ENCODE data around the gene TRMU. TPM values are rescaled to one million over a fixed set of nuclear protein-coding genes. Genes with fewer than 3 reads are reported as not detected.

TRMU gene
- total RNA-seq, 1 experiment from 2014 or later, result 48.8 TPM

DNA sequence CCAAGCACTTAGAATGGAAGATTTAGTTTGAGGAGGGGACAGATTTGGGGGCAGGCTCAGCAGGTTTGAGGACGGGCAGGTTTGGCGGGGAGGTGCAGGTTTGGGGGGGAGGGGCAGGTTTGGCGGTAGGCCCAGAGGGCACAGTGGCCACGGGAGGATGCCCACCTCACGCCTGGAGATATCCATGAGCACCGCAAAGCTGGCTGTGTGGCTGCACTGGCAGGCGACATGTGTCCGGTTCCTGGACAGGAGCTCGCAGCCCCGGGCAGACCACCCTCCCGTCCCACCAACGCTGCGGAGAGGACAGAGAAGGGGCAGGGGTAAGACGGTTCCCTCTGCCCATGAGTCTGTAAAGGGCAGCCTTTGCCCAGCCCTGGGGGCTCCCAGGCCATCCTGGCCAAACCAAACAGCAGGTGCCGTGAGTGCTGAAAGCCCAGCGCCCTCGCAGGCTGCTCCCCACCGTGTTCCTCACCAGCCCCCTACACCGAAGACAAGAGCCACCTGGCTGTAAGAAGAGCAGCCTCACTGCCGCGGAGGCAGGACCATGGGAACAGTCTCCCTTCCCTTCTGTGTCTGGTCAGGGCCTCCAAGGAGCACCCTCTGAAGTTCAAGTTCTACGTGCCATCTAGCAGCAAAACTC, 43.0 kb downstream of the TRMU start:
- intact Hi-C loops (cut with micrococcal nuclease; ENCODE audit: unreplicated experiment), result no loop called here
- no TSS peak for BruUV-seq (replicated peaks)
- H3K4me3 ChIP-seq (ENCODE audit: low read depth in 2 of 2, low read length in 2 of 2), result no peak overlapping the region

DNA sequence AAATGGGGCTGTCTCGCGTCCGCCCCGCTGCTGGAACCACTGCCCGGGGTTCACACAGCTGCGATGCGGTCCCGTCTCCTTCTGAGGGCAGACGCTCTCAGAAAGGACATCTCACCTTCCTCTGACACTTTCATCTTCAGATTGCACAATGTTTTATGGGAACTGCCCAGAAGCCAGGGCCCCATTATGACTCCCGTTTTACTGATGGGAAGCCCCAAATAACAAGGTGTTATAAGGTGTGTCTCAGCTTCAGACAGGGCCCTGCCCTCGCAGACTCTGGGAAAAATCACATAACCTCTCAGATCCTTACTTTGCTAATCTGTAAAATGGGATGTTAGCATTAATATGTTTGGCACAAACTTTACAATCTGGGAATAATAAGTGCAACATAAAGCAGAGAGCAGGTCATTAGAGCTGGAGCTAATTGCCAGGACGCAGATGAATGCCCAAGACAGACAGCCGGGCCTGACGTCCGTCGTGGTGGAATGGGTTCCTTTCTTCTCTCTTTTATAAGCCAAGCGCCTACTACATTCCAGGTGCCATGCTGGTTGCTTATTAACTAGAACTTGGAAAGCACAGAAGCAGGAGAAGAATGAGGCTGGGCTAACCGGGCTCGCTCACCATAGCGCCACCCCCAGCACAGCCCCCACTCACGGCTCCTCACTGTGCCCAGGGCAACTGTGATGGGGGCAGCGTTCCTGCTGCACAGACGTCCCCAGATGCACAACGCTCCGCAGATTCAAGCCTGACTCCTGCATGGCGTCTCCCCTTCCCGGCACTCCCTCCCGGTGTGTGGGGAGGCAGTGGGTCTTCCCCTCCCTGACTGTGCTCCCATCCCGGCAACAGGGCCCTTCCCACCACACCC, 43.8 kb downstream of the TRMU start:
- in situ Hi-C loops (cut with HindIII; ENCODE audit: low pct_unique_long_range_greater_than_20kb, low sequenced_read_pairs), result no loop called here
- no TSS peak for BruUV-seq (replicated peaks)
- CTCF ChIA-PET, result no interaction called here
- Histone ChIP-seq H3K36me3 (ENCODE audit: control insufficient read depth, insufficient read depth, low read length) (no peaks in the 10 kb centered on the region), H3K9me3 (ENCODE audit: control insufficient read depth, insufficient read depth, low read depth, low read length) (no peaks in the 10 kb centered on the region), H3K4me1 (ENCODE audit: control insufficient read depth, insufficient read depth, low read length) (no peaks in the 10 kb centered on the region), H3K27me3 (ENCODE audit: control insufficient read depth, insufficient read depth, low read length) (no peaks in the 10 kb centered on the region), H3K4me3 (ENCODE audit: low read depth in 2 of 2, low read length in 2 of 2) (no peak overlapping the region), H3K27ac (ENCODE audit: low read length) (no peak overlapping the region)
- DNase-seq (ENCODE audit: low read depth, low spot score) (no peak), ATAC-seq (no peak)
- POLR2A ChIA-PET, result no interaction called here
- no peak for TF ChIP-seq TCF7L2 (IDR thresholded peaks at IDR 0.05; ENCODE audit: low read depth, low read length)
- no peak for TF ChIP-seq SIN3A (IDR thresholded peaks at IDR 0.05; ENCODE audit: borderline replicate concordance, insufficient read depth, low read depth, low read length)
- TF ChIP-seq, protein P1, sequence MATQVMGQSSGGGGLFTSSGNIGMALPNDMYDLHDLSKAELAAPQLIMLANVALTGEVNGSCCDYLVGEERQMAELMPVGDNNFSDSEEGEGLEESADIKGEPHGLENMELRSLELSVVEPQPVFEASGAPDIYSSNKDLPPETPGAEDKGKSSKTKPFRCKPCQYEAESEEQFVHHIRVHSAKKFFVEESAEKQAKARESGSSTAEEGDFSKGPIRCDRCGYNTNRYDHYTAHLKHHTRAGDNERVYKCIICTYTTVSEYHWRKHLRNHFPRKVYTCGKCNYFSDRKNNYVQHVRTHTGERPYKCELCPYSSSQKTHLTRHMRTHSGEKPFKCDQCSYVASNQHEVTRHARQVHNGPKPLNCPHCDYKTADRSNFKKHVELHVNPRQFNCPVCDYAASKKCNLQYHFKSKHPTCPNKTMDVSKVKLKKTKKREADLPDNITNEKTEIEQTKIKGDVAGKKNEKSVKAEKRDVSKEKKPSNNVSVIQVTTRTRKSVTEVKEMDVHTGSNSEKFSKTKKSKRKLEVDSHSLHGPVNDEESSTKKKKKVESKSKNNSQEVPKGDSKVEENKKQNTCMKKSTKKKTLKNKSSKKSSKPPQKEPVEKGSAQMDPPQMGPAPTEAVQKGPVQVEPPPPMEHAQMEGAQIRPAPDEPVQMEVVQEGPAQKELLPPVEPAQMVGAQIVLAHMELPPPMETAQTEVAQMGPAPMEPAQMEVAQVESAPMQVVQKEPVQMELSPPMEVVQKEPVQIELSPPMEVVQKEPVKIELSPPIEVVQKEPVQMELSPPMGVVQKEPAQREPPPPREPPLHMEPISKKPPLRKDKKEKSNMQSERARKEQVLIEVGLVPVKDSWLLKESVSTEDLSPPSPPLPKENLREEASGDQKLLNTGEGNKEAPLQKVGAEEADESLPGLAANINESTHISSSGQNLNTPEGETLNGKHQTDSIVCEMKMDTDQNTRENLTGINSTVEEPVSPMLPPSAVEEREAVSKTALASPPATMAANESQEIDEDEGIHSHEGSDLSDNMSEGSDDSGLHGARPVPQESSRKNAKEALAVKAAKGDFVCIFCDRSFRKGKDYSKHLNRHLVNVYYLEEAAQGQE (IDR thresholded peaks at IDR 0.05; ENCODE audit: insufficient read depth in 1 of 2, low read depth in 2 of 2, low read length in 1 of 2), result no peak
- TF ChIP-seq, protein P2, sequence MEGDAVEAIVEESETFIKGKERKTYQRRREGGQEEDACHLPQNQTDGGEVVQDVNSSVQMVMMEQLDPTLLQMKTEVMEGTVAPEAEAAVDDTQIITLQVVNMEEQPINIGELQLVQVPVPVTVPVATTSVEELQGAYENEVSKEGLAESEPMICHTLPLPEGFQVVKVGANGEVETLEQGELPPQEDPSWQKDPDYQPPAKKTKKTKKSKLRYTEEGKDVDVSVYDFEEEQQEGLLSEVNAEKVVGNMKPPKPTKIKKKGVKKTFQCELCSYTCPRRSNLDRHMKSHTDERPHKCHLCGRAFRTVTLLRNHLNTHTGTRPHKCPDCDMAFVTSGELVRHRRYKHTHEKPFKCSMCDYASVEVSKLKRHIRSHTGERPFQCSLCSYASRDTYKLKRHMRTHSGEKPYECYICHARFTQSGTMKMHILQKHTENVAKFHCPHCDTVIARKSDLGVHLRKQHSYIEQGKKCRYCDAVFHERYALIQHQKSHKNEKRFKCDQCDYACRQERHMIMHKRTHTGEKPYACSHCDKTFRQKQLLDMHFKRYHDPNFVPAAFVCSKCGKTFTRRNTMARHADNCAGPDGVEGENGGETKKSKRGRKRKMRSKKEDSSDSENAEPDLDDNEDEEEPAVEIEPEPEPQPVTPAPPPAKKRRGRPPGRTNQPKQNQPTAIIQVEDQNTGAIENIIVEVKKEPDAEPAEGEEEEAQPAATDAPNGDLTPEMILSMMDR (IDR thresholded peaks at IDR 0.05), result no peak
- no peak for TF ChIP-seq POLR2AphosphoS5 (IDR thresholded peaks at IDR 0.05; ENCODE audit: low read depth, low read length)
- intact Hi-C loops (cut with micrococcal nuclease; ENCODE audit: unreplicated experiment), result no loop called here

More for the DNA sequence above, 43.0 kb downstream of the TRMU start:
- no peak for TF ChIP-seq POLR2AphosphoS5 (IDR thresholded peaks at IDR 0.05; ENCODE audit: low read depth, low read length)
- TF ChIP-seq, protein P1 (IDR thresholded peaks at IDR 0.05; ENCODE audit: insufficient read depth in 1 of 2, low read depth in 2 of 2, low read length in 1 of 2), result no peak
- no peak for TF ChIP-seq TCF7L2 (IDR thresholded peaks at IDR 0.05; ENCODE audit: low read depth, low read length)
- TF ChIP-seq SIN3A (IDR thresholded peaks at IDR 0.05; ENCODE audit: borderline replicate concordance, insufficient read depth, low read depth, low read length), result no peak
- TF ChIP-seq, protein P2 (IDR thresholded peaks at IDR 0.05), result no peak
- Histone ChIP-seq H3K27me3 (ENCODE audit: control insufficient read depth, insufficient read depth, low read length) (no peaks in the 10 kb centered on the region), H3K27ac (ENCODE audit: low read length) (no peak overlapping the region), H3K36me3 (ENCODE audit: control insufficient read depth, insufficient read depth, low read length) (no peaks in the 10 kb centered on the region), H3K4me1 (ENCODE audit: control insufficient read depth, insufficient read depth, low read length) (no peaks in the 10 kb centered on the region), H3K9me3 (ENCODE audit: control insufficient read depth, insufficient read depth, low read depth, low read length) (no peaks in the 10 kb centered on the region)
- in situ Hi-C loops (cut with HindIII; ENCODE audit: low pct_unique_long_range_greater_than_20kb, low sequenced_read_pairs), result no loop called here
- no peak for ATAC-seq
- CTCF ChIA-PET, result interaction anchor here (1.0 kb wide), 1 partner anchor 11 kb away, joined by 3 read pairs; no protein-coding TSS in a partner anchor
- POLR2A ChIA-PET, result no interaction called here
- DNase-seq (ENCODE audit: low read depth, low spot score), result no peak
